KOPT-K1 (cell line): ENCODE measurements around the gene RENBP.

ENCODE experiments used
- H3K27ac ChIP-seq: fragments of 200-600 bp; sonication (generic); 2 replicates; pipeline ENCODE4 v1.5.1; 2016; ENCODE audit warnings: antibody characterized with exemption, mild to moderate bottlenecking, low read depth, low read length; ENCODE audit not compliant: poor library complexity, severe bottlenecking
- H3K36me3 ChIP-seq: fragments of 200-600 bp; sonication (generic); 2 replicates; pipeline ENCODE4 v1.5.1; 2017; ENCODE audit warnings: antibody characterized with exemption, mild to moderate bottlenecking, low read length, moderate library complexity; ENCODE audit not compliant: insufficient read depth
- H3K9me3 ChIP-seq: fragments of 200-600 bp; sonication (generic); 2 replicates; pipeline ENCODE4 v1.5.1; 2017; ENCODE audit warnings: antibody characterized with exemption, low read length, mild to moderate bottlenecking; ENCODE audit not compliant: insufficient read depth, poor library complexity, severe bottlenecking

RENBP gene

GRCh38 chrX:153974003-153974725 is 29.7 kb upstream of the RENBP start:
- H3K27ac ChIP-seq = peak overlapping the region; percentile 100
- peaks cover 7% of the 10 kb centered on the region; the same call in 1 of the 2 replicates for H3K36me3 ChIP-seq
- H3K9me3 ChIP-seq = no peaks in the 10 kb centered on the region

- Histone ChIP-seq H3K36me3 (peaks cover 11% of the 10 kb centered on the region; the same call in 1 of the 2 replicates), H3K27ac (peak overlapping the region; percentile 100), H3K9me3 (no peaks in the 10 kb centered on the region)
These were observed 28.9 kb upstream of the RENBP start for GRCh38 chrX:153973127-153974002.

DNA sequence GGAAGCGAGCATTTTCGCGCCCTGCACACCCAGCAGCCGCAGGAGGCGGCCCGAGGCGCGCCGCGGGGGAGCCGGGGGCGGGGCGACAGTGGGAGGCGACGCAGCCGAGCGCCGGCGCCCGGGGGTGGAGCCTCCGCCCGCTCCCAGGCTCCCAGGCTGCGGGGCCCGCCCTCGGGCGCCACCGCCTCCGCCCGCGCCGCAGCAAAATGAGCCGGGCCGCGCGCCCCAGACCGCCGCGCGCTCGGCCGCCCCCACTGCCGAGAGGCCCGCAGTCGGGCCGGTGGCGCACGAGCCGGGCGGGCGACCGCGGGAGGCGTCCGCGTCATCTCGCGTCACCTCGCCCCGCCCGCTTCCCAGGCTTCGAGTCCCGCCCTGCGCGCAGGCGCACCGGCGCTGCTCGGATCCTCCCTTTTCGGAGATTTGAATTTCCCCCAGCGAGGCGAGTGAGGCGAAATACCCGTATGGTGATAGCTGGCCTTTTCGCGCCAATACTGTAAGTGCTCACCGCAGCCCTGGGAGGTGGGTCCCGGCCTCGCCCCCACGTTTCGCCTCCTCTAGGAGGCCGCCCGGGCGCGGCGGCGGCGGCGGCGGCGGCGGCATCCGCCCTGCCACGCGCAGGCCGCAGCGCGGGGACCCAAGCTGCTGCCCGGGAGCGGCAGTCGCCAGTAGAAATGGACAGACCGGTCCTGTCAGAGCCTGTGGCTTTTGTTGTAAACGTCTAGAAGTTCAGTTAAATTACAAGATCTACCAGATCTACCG is 28.1 kb upstream of the RENBP start, which contains the start of gene TMEM187:
Gene TMEM187 (plus strand): TSS at position 387 of the 759 bp plus-strand sequence. CDS start 9,309 bp downstream, outside the sequence.
- Histone ChIP-seq H3K27ac (peak within 1 kb of the TSS; percentile 100), H3K9me3 (no peaks in the 10 kb centered on the region), H3K36me3 (peaks cover 16% of the 10 kb centered on the region; the same call in 1 of the 2 replicates)

DNA sequence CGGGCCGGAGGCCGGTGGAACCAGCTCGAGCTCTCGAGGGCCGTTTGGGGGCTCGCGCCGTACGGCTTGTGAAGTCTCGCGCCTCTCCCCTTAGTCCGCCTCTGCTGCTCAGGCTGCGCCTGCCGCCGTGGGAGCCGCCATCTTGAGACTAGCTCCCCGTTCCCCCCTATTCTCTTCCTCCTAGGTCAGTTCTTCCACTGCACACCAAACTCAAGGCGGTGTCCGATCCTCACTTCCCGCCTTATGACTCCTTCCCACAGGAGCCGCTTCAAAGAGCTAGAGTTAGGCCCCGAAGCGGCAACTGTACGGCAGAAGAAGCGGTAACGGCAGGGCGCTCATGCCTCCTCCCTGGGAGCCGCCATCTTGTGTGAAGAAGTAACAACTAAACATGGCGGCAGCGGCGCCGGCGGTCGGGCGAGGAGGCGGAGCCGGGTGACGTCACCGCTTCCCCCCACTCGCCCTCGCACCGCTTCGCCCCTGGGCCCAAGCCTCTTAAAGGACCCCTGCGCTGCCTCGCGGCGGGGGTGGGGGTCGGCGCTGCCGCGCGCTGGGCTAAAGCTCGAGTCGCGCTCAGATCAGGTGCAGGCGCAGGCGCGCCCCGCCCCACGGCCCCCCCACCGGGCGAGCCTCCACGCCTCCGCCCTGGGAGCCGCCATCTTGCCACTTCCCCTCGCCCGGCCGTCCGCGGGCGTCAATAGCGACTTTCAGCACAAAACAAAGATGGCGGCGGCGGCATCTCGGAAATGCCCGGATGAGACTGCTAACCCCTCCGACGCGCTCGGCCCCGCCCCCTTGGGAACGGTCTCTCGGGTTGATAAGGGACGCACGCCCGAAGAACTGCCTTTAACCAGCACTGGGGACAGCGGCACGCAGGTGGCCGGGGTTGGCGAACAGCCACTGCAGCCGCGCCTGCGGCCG is 27.3 kb upstream of the RENBP start, which contains the start of gene HCFC1:
Gene HCFC1 (minus strand): TSS at position 369 of the 918 bp plus-strand sequence. CDS start 978 bp downstream, outside the sequence.
- peak within 1 kb of the TSS; percentile 100 for H3K27ac ChIP-seq
- no peaks in the 10 kb centered on the region for H3K9me3 ChIP-seq
- peaks cover 22% of the 10 kb centered on the region; the same call in 1 of the 2 replicates for H3K36me3 ChIP-seq

- H3K9me3 ChIP-seq = no peaks in the 10 kb centered on the region
- peak overlapping the region; percentile 100 for H3K27ac ChIP-seq
- H3K36me3 ChIP-seq = peaks cover 28% of the 10 kb centered on the region; the same call in 1 of the 2 replicates
These were observed 26.6 kb upstream of the RENBP start for GRCh38 chrX:153971124-153971449.

DNA sequence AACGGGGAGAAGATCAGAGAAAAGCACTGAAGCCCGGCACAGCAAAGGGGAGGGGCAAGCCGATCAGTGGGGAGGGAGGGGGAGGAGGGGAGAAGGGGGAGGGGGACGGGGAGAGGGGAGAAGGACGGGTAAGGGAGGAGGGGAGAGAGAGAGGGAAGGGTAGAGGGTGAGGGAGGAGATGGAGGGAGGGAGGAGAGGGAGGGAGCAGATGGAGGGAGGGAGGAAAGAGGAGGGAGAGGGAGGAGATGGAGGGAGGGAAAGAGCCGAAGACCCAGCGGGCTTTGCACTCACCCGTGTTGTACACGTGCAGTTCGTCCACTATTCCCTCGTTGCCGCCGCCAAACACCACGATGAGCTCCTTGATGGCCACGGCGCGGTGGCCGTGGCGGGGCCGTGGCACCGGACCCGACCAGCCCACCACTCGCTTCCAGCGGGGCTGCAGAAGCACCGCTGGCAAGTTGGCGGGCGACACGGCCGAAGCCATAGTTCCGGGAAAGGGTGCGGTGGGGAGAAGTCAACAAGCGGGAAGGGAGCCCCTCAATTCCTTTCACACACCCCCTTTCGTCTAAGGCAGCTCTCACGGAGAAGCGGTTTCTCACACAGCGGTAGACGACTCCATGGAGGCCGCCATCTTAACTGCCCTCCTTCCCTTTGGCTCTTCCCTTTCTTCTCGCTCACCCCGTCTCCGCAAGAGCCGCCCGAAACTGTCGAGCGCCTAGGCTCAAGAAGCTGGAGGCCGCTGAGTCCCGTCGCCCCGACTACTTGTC is 26.1 kb upstream of the RENBP start:
- Histone ChIP-seq H3K36me3 (peaks cover 32% of the 10 kb centered on the region; the same call in 1 of the 2 replicates), H3K27ac (peak overlapping the region; percentile 100)

DNA sequence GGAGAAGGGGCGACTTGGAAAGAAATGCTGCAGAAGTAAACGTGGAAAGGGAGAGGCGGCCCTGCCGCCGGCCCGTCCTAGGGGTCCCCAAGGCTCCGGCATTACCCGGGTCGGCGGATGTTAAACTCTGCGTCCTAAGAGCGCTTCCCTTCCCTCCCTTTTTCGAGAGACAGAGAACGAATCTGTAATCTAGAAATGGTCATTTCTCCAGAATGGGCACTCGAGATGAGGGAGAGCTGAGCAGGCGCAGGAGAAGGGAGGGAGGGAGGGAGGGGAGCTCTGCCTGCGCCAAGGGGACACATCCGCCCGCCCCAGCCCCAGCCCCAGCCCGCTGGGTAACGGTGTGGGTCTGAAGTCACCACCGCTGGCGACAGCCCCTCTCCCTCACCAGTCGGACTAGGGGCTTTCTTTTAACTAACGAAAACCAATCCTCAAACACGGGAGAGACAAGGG is 25.5 kb upstream of the RENBP start:
- Histone ChIP-seq H3K27ac (peak overlapping the region; percentile 100), H3K9me3 (no peaks in the 10 kb centered on the region), H3K36me3 (peaks cover 39% of the 10 kb centered on the region; the same call in 1 of the 2 replicates)

More for the DNA sequence above, 26.1 kb upstream of the RENBP start:
- H3K9me3 ChIP-seq = no peaks in the 10 kb centered on the region

GRCh38 chrX:153969125-153969903 is 24.9 kb upstream of the RENBP start:
- Histone ChIP-seq H3K9me3 (no peaks in the 10 kb centered on the region), H3K27ac (peak overlapping the region; percentile 100), H3K36me3 (peaks cover 45% of the 10 kb centered on the region)

DNA sequence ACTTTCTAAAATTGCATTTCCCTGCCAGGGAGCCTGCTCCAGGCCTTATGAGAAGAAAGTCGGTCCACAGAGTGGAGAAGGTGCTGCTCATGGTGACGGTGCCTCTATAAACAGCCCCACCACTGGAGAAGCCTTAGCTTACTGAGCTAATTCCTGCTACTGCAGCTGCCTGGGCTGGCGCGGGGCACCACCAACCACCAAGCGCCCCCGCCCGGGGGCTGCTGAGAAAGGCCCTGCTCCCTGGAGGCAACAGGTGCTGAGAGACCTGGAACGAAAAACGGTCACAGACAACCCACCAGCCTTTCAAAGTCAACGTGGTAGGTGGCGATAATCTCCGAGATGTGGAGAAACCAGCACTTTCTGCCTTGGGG is 24.3 kb upstream of the RENBP start:
- peak overlapping the region; percentile 100 for H3K27ac ChIP-seq

DNA sequence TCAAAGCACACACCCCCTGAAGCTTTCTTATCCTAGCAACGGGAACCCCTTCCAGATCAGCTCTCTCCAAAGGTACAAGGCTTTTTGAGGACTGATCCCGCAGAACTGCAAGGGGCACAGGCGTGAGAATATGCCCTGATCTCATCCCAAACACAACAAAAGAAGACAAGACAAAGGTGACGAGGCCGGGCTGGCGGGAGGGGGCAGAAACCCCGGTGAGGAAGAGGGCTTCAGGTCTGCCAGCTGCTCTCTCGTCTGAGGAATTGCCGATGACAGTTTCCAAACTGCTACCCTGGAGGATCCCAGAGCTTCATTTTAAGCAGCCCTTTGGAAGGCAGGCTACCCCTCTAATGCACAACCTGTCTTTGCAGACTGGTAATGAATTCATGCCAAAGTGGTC is 23.8 kb upstream of the RENBP start:
- peak overlapping the region; percentile 100 for H3K27ac ChIP-seq
- H3K9me3 ChIP-seq = no peaks in the 10 kb centered on the region
- peaks cover 55% of the 10 kb centered on the region for H3K36me3 ChIP-seq

More for the DNA sequence above, 24.3 kb upstream of the RENBP start:
- Histone ChIP-seq H3K36me3 (peaks cover 50% of the 10 kb centered on the region), H3K9me3 (no peaks in the 10 kb centered on the region)

- H3K36me3 ChIP-seq = peaks cover 61% of the 10 kb centered on the region
- H3K9me3 ChIP-seq = no peaks in the 10 kb centered on the region
- H3K27ac ChIP-seq = peak overlapping the region; percentile 100
These were observed 23.2 kb upstream of the RENBP start for GRCh38 chrX:153967536-153968224.

GRCh38 chrX:153966841-153967535 is 22.5 kb upstream of the RENBP start:
- Histone ChIP-seq H3K9me3 (no peaks in the 10 kb centered on the region), H3K27ac (peak overlapping the region; percentile 100), H3K36me3 (peaks cover 68% of the 10 kb centered on the region)
